HL-60 (cell line): ENCODE measurements around the gene ALDH1L2.

ENCODE experiments used
- GABPA ChIP-seq: IDR thresholded peaks from 2 replicates; pipeline ENCODE4 v1.6.1; 2012; ENCODE audit warnings: low read depth
- POLR2AphosphoS5 ChIP-seq: IDR thresholded peaks from 2 replicates; pipeline ENCODE4 v1.6.1; 2012; ENCODE audit warnings: low read depth
- SPI1 ChIP-seq: IDR thresholded peaks from 2 replicates; pipeline ENCODE4 v1.6.1; 2012; ENCODE audit warnings: low read depth, mild to moderate bottlenecking, borderline replicate concordance
- TF ChIP-seq, protein P1 (sequence below): IDR thresholded peaks from 2 replicates; pipeline ENCODE4 v1.6.1; 2012; ENCODE audit warnings: low read depth; ENCODE audit not compliant: insufficient replicate concordance
- TF ChIP-seq, protein P2 (sequence below): IDR thresholded peaks from one replicate; pipeline ENCODE4 v1.5.1; 2011; ENCODE audit warnings: low read length, control low read depth, inconsistent platforms; ENCODE audit not compliant: insufficient read depth

DNA sequence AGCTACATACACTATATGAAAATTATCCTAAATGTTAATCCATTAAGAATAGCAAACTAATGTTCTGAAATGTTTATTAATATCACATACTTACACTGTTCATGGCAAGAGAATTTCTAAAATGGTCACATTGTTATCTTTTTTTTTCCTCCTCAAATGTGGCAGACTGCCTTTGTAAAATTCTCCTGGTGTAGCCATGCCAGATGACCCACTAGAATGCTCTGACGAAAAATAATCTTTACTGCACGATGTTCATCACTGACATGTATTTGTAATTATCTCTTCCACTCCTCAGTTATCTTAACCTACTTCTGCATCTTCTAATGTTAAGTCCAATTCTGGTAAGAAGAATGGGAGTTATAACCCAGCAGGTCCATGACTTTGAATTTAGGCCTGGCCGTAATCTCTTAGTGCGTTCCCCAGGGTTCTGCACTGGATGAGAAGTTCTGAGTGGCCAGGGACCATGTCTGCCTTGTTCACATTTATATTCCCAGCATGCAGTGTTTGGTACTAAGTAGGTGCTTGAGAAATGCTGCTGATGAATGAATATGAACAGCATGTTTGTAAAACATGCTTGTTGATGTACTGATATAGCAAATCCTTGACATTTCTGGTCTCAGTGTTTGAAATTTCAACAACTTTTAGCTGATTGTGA, 51.4 kb downstream of the ALDH1L2 start:
- TF ChIP-seq, protein P1, sequence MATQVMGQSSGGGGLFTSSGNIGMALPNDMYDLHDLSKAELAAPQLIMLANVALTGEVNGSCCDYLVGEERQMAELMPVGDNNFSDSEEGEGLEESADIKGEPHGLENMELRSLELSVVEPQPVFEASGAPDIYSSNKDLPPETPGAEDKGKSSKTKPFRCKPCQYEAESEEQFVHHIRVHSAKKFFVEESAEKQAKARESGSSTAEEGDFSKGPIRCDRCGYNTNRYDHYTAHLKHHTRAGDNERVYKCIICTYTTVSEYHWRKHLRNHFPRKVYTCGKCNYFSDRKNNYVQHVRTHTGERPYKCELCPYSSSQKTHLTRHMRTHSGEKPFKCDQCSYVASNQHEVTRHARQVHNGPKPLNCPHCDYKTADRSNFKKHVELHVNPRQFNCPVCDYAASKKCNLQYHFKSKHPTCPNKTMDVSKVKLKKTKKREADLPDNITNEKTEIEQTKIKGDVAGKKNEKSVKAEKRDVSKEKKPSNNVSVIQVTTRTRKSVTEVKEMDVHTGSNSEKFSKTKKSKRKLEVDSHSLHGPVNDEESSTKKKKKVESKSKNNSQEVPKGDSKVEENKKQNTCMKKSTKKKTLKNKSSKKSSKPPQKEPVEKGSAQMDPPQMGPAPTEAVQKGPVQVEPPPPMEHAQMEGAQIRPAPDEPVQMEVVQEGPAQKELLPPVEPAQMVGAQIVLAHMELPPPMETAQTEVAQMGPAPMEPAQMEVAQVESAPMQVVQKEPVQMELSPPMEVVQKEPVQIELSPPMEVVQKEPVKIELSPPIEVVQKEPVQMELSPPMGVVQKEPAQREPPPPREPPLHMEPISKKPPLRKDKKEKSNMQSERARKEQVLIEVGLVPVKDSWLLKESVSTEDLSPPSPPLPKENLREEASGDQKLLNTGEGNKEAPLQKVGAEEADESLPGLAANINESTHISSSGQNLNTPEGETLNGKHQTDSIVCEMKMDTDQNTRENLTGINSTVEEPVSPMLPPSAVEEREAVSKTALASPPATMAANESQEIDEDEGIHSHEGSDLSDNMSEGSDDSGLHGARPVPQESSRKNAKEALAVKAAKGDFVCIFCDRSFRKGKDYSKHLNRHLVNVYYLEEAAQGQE = no peak
- TF ChIP-seq, protein P2, sequence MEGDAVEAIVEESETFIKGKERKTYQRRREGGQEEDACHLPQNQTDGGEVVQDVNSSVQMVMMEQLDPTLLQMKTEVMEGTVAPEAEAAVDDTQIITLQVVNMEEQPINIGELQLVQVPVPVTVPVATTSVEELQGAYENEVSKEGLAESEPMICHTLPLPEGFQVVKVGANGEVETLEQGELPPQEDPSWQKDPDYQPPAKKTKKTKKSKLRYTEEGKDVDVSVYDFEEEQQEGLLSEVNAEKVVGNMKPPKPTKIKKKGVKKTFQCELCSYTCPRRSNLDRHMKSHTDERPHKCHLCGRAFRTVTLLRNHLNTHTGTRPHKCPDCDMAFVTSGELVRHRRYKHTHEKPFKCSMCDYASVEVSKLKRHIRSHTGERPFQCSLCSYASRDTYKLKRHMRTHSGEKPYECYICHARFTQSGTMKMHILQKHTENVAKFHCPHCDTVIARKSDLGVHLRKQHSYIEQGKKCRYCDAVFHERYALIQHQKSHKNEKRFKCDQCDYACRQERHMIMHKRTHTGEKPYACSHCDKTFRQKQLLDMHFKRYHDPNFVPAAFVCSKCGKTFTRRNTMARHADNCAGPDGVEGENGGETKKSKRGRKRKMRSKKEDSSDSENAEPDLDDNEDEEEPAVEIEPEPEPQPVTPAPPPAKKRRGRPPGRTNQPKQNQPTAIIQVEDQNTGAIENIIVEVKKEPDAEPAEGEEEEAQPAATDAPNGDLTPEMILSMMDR = no peak
- TF ChIP-seq POLR2AphosphoS5 = no peak
- no peak for TF ChIP-seq SPI1
- no peak for TF ChIP-seq GABPA
